Breast epithelium (tissue), 3 donors: ENCODE data around the gene PLXNA3.

Source experiments
- CTCF ChIP-seq, 3 donors: fragments of 450-650 bp; IDR thresholded peaks; one replicate each; pipeline ENCODE4 v1.5.1; 2016 to 2017; ENCODE audit warnings: antibody characterized with exemption in 3 of 3, mild to moderate bottlenecking in 3 of 3, moderate library complexity in 3 of 3
- POLR2AphosphoS5 ChIP-seq, 3 donors: sonication (generic); formaldehyde crosslinking; IDR thresholded peaks; one replicate each; pipeline ENCODE4 v1.6.1; 2017; ENCODE audit warnings: antibody characterized with exemption in 3 of 3

- peak in 2 of 3 donors; percentile 21 to 45 for TF ChIP-seq CTCF (IDR thresholded peaks at IDR 0.05)
- peak in 2 of 3 donors; percentile 20 to 50 for TF ChIP-seq POLR2AphosphoS5 (IDR thresholded peaks at IDR 0.05)
Measured at GRCh38 chrX:154526901-154527675, 69.0 kb downstream of the PLXNA3 start.
